ENCODE data around the gene ITPA.

Gene ITPA

GRCh38 chr20:3255728-3256127 is 46.4 kb downstream of the ITPA start:
- POLR2A ChIA-PET, result no interaction called here
- no peak for TF ChIP-seq CTCF (IDR thresholded peaks at IDR 0.05; ENCODE audit: control extremely low read depth, extremely low read depth, low read depth, missing control alignments)
- CTCF ChIA-PET, result interaction anchor here (1.2 kb wide), 1 partner anchor 202 kb away, joined by 4 read pairs; no protein-coding TSS in a partner anchor
- DNase-seq (ENCODE audit: extremely low spot score), result no peak

- POLR2A ChIA-PET, result no interaction called here
- CTCF ChIA-PET, result interaction anchor here (0.9 to 1.1 kb wide), 5 partner anchors 8 to 306 kb away, joined by 3 read pairs; no protein-coding TSS in a partner anchor
- no peak for DNase-seq (ENCODE audit: extremely low spot score)
- TF ChIP-seq CTCF (IDR thresholded peaks at IDR 0.05; ENCODE audit: control extremely low read depth, extremely low read depth, low read depth, missing control alignments), result no peak
These were observed 49.1 kb downstream of the ITPA start for GRCh38 chr20:3258429-3258828.

GRCh38 chr20:3262566-3262965 is 53.3 kb downstream of the ITPA start:
- CTCF ChIA-PET, result interaction anchor here (1.2 to 2.1 kb wide), 3 partner anchors 11 to 54 kb away, joined by 3 to 8 read pairs (median 3); no protein-coding TSS in a partner anchor
- no peak for TF ChIP-seq CTCF (IDR thresholded peaks at IDR 0.05; ENCODE audit: control extremely low read depth, extremely low read depth, low read depth, missing control alignments)
- POLR2A ChIA-PET, result no interaction called here
- no peak for DNase-seq (ENCODE audit: extremely low spot score)

GRCh38 chr20:3270051-3270450 is 60.8 kb downstream of the ITPA start:
- no peak for DNase-seq (ENCODE audit: extremely low spot score)
- TF ChIP-seq CTCF (IDR thresholded peaks at IDR 0.05; ENCODE audit: control extremely low read depth, extremely low read depth, low read depth, missing control alignments), result no peak
- POLR2A ChIA-PET, result no interaction called here
- CTCF ChIA-PET, result interaction anchor here (1.0 kb wide), 1 partner anchor 12 kb away, joined by 3 read pairs; no protein-coding TSS in a partner anchor

GRCh38 chr20:3273371-3273770 is 64.1 kb downstream of the ITPA start:
- CTCF ChIA-PET, result interaction anchor here (1.1 to 2.1 kb wide), 4 partner anchors 10 to 220 kb away, joined by 3 to 5 read pairs (median 4); no protein-coding TSS in a partner anchor
- TF ChIP-seq CTCF (IDR thresholded peaks at IDR 0.05; ENCODE audit: control extremely low read depth, extremely low read depth, low read depth, missing control alignments), result no peak
- POLR2A ChIA-PET, result no interaction called here
- DNase-seq (ENCODE audit: extremely low spot score), result no peak

Data from GM10248 (cell line).